ENCODE measurements around the gene BLNK. TPM values are rescaled to one million over a fixed set of nuclear protein-coding genes. Genes with fewer than 3 reads are reported as not detected.

Gene BLNK
- total RNA-seq, 1 donor from 2014 or later: not detected

DNA sequence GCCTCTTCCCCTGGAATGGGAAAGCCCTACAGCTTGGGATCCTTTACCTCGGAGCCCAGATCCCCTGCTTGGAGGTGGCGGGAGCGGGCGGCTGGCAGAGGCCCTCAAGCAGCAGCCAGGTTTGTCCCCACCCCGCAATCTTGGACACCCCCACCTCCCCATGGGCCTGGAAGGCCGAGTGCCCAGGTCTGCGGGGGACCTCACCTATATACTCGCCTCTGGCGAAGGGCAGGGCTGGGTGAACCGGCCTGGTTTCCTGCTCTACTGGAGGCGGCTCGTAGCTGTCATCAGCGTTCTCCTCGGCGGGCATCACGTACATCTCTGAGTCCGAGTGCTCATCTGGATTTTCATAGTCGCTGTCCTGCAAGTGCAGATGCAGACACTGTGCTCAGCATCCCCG is 44.2 kb downstream of the BLNK start:
- H3K4me1 ChIP-seq: no peaks in the 10 kb centered on the region
- no peaks in the 10 kb centered on the region for H3K36me3 Mint-ChIP-seq
- H3K4me3 Mint-ChIP-seq: no peak overlapping the region
- H3K79me2 ChIP-seq (ENCODE audit: low read depth): no peaks in the 10 kb centered on the region
- H4K20me1 ChIP-seq (ENCODE audit: low read depth): no peaks in the 10 kb centered on the region
- TF ChIP-seq EZH2 (IDR thresholded peaks at IDR 0.05): no peak
- TF ChIP-seq, protein P1, sequence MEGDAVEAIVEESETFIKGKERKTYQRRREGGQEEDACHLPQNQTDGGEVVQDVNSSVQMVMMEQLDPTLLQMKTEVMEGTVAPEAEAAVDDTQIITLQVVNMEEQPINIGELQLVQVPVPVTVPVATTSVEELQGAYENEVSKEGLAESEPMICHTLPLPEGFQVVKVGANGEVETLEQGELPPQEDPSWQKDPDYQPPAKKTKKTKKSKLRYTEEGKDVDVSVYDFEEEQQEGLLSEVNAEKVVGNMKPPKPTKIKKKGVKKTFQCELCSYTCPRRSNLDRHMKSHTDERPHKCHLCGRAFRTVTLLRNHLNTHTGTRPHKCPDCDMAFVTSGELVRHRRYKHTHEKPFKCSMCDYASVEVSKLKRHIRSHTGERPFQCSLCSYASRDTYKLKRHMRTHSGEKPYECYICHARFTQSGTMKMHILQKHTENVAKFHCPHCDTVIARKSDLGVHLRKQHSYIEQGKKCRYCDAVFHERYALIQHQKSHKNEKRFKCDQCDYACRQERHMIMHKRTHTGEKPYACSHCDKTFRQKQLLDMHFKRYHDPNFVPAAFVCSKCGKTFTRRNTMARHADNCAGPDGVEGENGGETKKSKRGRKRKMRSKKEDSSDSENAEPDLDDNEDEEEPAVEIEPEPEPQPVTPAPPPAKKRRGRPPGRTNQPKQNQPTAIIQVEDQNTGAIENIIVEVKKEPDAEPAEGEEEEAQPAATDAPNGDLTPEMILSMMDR (IDR thresholded peaks at IDR 0.05): no peak
- no peak for TF ChIP-seq EZH2phosphoT487 (IDR thresholded peaks at IDR 0.05)
- no peak for DNase-seq (ENCODE audit: low spot score)
- H3K27ac Mint-ChIP-seq: no peak overlapping the region
- H3K9me3 Mint-ChIP-seq: no peaks in the 10 kb centered on the region
- no peak overlapping the region for H3K4me3 ChIP-seq
- H3K36me3 ChIP-seq: no peaks in the 10 kb centered on the region
- no peaks in the 10 kb centered on the region for H3F3A ChIP-seq (ENCODE audit: low read depth)
- peaks cover 6% of the 10 kb centered on the region for H3K27me3 Mint-ChIP-seq (ENCODE audit: insufficient read depth, low read depth)
- no peaks in the 10 kb centered on the region for H3K9me3 ChIP-seq (ENCODE audit: low read depth)
- no peak overlapping the region for H3K27ac ChIP-seq
- H3K27me3 ChIP-seq: no peaks in the 10 kb centered on the region
- H3K4me1 Mint-ChIP-seq: peaks cover 4% of the 10 kb centered on the region
- no peak overlapping the region for H3K4me2 ChIP-seq
- no peak overlapping the region for H3K9ac ChIP-seq
- peak overlapping the region; percentile 34 for H2AFZ ChIP-seq (replicated peaks)

DNA sequence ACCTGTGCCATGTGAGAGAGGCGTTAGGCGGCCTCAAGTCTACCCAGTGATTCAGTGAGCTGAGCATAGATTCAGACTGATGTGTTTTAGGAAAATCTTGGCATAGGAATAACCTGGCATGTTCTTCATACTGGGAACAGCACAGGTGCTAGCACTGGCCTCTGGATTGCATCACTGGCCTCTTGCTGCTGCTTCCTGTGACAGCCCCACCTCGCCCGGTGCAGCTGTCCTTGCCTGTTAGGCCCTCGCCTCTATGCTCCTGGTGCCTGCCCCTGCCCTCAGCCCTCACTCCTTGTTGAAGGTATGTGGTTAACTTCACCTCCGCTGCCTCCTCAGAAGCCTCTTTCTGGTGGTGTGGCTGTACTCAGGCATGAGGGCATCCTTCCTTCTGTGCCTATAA is 46.2 kb downstream of the BLNK start:
- peaks cover 4% of the 10 kb centered on the region for H3K4me1 Mint-ChIP-seq
- Histone ChIP-seq H3K9me3 (ENCODE audit: low read depth) (no peaks in the 10 kb centered on the region), H3K4me1 (no peaks in the 10 kb centered on the region), H4K20me1 (ENCODE audit: low read depth) (no peaks in the 10 kb centered on the region), H3K79me2 (ENCODE audit: low read depth) (no peaks in the 10 kb centered on the region), H2AFZ (replicated peaks) (no peak overlapping the region), H3K27me3 (no peaks in the 10 kb centered on the region), H3K36me3 (no peaks in the 10 kb centered on the region), H3K4me3 (no peak overlapping the region), H3K9ac (no peak overlapping the region), H3F3A (ENCODE audit: low read depth) (no peaks in the 10 kb centered on the region), H3K4me2 (no peak overlapping the region), H3K27ac (no peak overlapping the region)
- no peak overlapping the region for H3K27ac Mint-ChIP-seq
- no peak overlapping the region for H3K4me3 Mint-ChIP-seq
- DNase-seq (ENCODE audit: low spot score): no peak
- TF ChIP-seq EZH2 (IDR thresholded peaks at IDR 0.05) (no peak), EZH2phosphoT487 (IDR thresholded peaks at IDR 0.05) (no peak)
- TF ChIP-seq, protein P1 (IDR thresholded peaks at IDR 0.05): no peak
- no peaks in the 10 kb centered on the region for H3K36me3 Mint-ChIP-seq
- H3K9me3 Mint-ChIP-seq: no peaks in the 10 kb centered on the region
- no peaks in the 10 kb centered on the region for H3K27me3 Mint-ChIP-seq (ENCODE audit: insufficient read depth, low read depth)

DNA sequence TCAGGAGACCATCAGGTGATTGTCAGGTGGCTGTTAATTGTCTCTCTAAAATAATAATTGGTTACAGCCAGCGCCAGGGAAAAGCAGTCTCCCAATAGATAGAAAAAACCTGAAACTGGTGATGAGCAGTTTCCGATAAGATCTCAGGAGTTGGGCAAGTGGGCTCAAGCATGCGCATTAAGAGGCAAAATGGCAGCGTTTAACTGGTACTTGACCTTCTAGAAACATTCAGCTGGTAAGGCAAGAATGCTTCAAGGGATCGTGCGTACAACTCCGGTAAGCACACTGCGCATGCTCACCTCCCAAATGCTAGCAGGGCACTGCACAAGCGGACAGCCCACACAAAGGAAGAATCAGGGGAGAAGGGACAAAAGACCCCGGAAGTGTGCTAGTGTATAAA is 48.5 kb downstream of the BLNK start:
- no peaks in the 10 kb centered on the region for H3K9me3 Mint-ChIP-seq
- no peak overlapping the region for H2AFZ ChIP-seq (replicated peaks)

More for the DNA sequence above, 48.5 kb downstream of the BLNK start:
- Histone ChIP-seq H3K27me3 (no peaks in the 10 kb centered on the region), H3F3A (ENCODE audit: low read depth) (no peaks in the 10 kb centered on the region), H3K9ac (no peak overlapping the region), H3K9me3 (ENCODE audit: low read depth) (no peaks in the 10 kb centered on the region), H3K36me3 (no peaks in the 10 kb centered on the region), H3K27ac (no peak overlapping the region), H3K4me1 (no peaks in the 10 kb centered on the region), H4K20me1 (ENCODE audit: low read depth) (no peaks in the 10 kb centered on the region), H3K4me2 (no peak overlapping the region), H3K4me3 (no peak overlapping the region), H3K79me2 (ENCODE audit: low read depth) (no peaks in the 10 kb centered on the region)
- H3K36me3 Mint-ChIP-seq: no peaks in the 10 kb centered on the region
- no peak for DNase-seq (ENCODE audit: low spot score)
- no peaks in the 10 kb centered on the region for H3K27me3 Mint-ChIP-seq (ENCODE audit: insufficient read depth, low read depth)
- no peak overlapping the region for H3K27ac Mint-ChIP-seq
- peaks cover 2% of the 10 kb centered on the region for H3K4me1 Mint-ChIP-seq
- TF ChIP-seq EZH2phosphoT487 (IDR thresholded peaks at IDR 0.05) (no peak), EZH2 (IDR thresholded peaks at IDR 0.05) (no peak)
- TF ChIP-seq, protein P1 (IDR thresholded peaks at IDR 0.05): no peak
- no peak overlapping the region for H3K4me3 Mint-ChIP-seq

Data from neural progenitor cell (in vitro differentiated cells).